ENCODE data around the gene RNF223.
A peak's percentile ranks its signal among the peaks of the same experiment; 100 is the strongest.

RNF223 gene

GRCh38 chr1:1119272-1119890, 45.3 kb upstream of the RNF223 start:
- no peak for DNase-seq (ENCODE audit: low read depth)
- TF ChIP-seq CTCF (conservative IDR thresholded peaks at IDR 0.05; ENCODE audit: low read length): no peak
- no peak overlapping the region for H3K4me3 ChIP-seq (ENCODE audit: low read length)

GRCh38 chr1:1118876-1119220, 44.7 kb upstream of the RNF223 start:
- H3K4me3 ChIP-seq (ENCODE audit: low read length): no peak overlapping the region
- DNase-seq (ENCODE audit: low read depth): no peak
- no peak for TF ChIP-seq CTCF (conservative IDR thresholded peaks at IDR 0.05; ENCODE audit: low read length)

GRCh38 chr1:1118011-1118875, 44.1 kb upstream of the RNF223 start:
- no peak overlapping the region for H3K4me3 ChIP-seq (ENCODE audit: low read length)
- no peak for TF ChIP-seq CTCF (conservative IDR thresholded peaks at IDR 0.05; ENCODE audit: low read length)
- no peak for DNase-seq (ENCODE audit: low read depth)

GRCh38 chr1:1117469-1117831, 43.3 kb upstream of the RNF223 start:
- H3K4me3 ChIP-seq (ENCODE audit: low read length): no peak overlapping the region
- no peak for DNase-seq (ENCODE audit: low read depth)
- no peak for TF ChIP-seq CTCF (conservative IDR thresholded peaks at IDR 0.05; ENCODE audit: low read length)

DNA sequence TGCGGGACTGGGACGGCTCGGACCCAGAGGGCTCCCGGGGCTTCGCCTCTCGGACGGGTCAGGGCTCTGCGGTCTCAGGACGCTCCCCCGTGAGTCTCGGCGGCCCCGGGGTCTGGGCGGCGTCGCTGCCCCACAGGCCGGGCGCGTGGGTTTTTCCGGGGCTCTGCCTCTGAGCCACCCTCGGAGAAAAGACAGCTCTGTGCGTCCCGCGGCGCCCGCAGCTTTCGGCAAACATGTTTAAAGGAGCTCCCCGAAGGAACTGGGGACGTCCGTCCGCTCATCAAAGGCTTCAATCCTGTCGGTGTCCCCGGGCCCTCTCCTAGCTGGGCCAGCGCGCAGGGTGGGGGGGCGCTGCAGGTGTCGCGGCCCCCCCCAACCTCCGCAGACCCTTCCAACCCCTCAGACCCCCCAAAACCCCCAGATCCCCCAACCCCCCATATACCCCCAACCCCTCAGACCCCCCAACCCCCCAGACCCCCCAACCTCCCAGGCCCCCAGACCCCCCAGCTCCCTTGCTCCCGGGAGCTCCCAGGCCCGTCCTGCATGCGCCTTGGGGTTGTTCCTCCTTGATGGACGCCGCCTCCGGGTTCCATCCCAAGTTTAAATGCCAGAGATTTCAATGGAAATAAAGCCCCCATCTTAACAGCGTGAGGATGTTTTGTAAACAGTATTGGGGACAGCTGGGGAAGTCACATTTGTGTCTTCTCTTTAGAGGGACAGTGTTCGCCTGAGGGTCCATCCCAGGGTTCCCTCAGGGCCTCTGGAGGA, 42.8 kb upstream of the RNF223 start:
- peak overlapping the region; percentile 55 for H3K4me3 ChIP-seq (ENCODE audit: low read length)
- TF ChIP-seq CTCF (conservative IDR thresholded peaks at IDR 0.05; ENCODE audit: low read length): no peak
- no peak for DNase-seq (ENCODE audit: low read depth)

GRCh38 chr1:1115786-1116700, 41.9 kb upstream of the RNF223 start, which contains the start of gene C1orf159:
TSS of gene C1orf159 (minus strand) at chr1:1116089. CDS start at chr1:1091543, 24,546 bp downstream.
- H3K4me3 ChIP-seq (ENCODE audit: low read length): peak within 1 kb of the TSS; percentile 61
- DNase-seq (ENCODE audit: low read depth): peak; percentile 96
- no peak for TF ChIP-seq CTCF (conservative IDR thresholded peaks at IDR 0.05; ENCODE audit: low read length)
